Loucy (cell line): ENCODE data around the gene ACSF2.

ENCODE experiments used
- H2AFZ ChIP-seq: fragments of 200-600 bp; sonication (generic); 2 replicates; pipeline ENCODE4 v1.6.0; 2016; ENCODE audit warnings: antibody characterized with exemption, mild to moderate bottlenecking, low read length, moderate library complexity
- H3F3A ChIP-seq: fragments of 200-600 bp; 2 replicates; pipeline ENCODE4 v1.6.0; 2016; ENCODE audit warnings: antibody characterized with exemption, low read depth, mild to moderate bottlenecking
- H3K27me3 ChIP-seq: fragments of 200-600 bp; sonication (generic); 2 replicates; pipeline ENCODE4 v1.6.1; 2014; ENCODE audit warnings: low read length, mild to moderate bottlenecking; ENCODE audit not compliant: insufficient read depth, poor library complexity, severe bottlenecking
- H3K36me3 ChIP-seq: fragments of 200-600 bp; sonication (generic); 2 replicates; pipeline ENCODE4 v1.6.1; 2016; ENCODE audit warnings: low read length; ENCODE audit not compliant: insufficient read depth
- H3K4me1 ChIP-seq: fragments of 200-600 bp; sonication (generic); 2 replicates; pipeline ENCODE4 v1.5.1; 2014; ENCODE audit warnings: low read length, mild to moderate bottlenecking; ENCODE audit not compliant: insufficient read depth, poor library complexity, severe bottlenecking
- H3K4me2 ChIP-seq: fragments of 200-600 bp; sonication (generic); 2 replicates; pipeline ENCODE4 v1.6.0; 2014; ENCODE audit warnings: antibody characterized with exemption, low read length, low read depth, mild to moderate bottlenecking; ENCODE audit not compliant: poor library complexity, severe bottlenecking
- H3K4me3 ChIP-seq: fragments of 200-600 bp; sonication (generic); 2 replicates; pipeline ENCODE4 v1.5.1; 2014; ENCODE audit warnings: low read length, mild to moderate bottlenecking, mixed read lengths; ENCODE audit not compliant: poor library complexity, severe bottlenecking
- H3K79me2 ChIP-seq: fragments of 200-600 bp; sonication (generic); 2 replicates; pipeline ENCODE4 v1.6.1; 2014; ENCODE audit warnings: low read length; ENCODE audit not compliant: insufficient read depth
- H3K9ac ChIP-seq: fragments of 200-600 bp; sonication (generic); 2 replicates; pipeline ENCODE4 v1.6.0; 2014; ENCODE audit warnings: mild to moderate bottlenecking, low read depth, low read length, moderate library complexity; ENCODE audit not compliant: poor library complexity, severe bottlenecking
- H3K9me2 ChIP-seq: fragments of 200-600 bp; sonication (generic); replicated peaks from 2 replicates; pipeline ENCODE4 v1.6.1; 2016; ENCODE audit warnings: low read depth, low read length, mixed read lengths
- H3K9me3 ChIP-seq: fragments of 200-600 bp; sonication (generic); 2 replicates; pipeline ENCODE4 v1.6.1; 2014; ENCODE audit warnings: mild to moderate bottlenecking, antibody characterized with exemption, low read length, low read depth; ENCODE audit not compliant: insufficient read depth
- H4K20me1 ChIP-seq: fragments of 200-600 bp; sonication (generic); 2 replicates; pipeline ENCODE4 v1.6.0; 2014; ENCODE audit warnings: antibody characterized with exemption, low read length, mild to moderate bottlenecking; ENCODE audit not compliant: insufficient read depth, poor library complexity, severe bottlenecking
- CTCF ChIP-seq: fragments of 200-600 bp; sonication (generic); conservative IDR thresholded peaks from 2 replicates; pipeline ENCODE4 v1.5.1; 2014; ENCODE audit warnings: mild to moderate bottlenecking, antibody characterized with exemption, low read length
- EZH2phosphoT487 ChIP-seq: fragments of 200-600 bp; IDR thresholded peaks from 2 replicates; pipeline ENCODE4 v1.6.1; 2018; ENCODE audit warnings: antibody characterized with exemption, mild to moderate bottlenecking, moderate library complexity, borderline replicate concordance

Gene ACSF2

GRCh38 chr17:50481648-50482047 is 55.6 kb downstream of the ACSF2 start:
- peaks cover 21% of the 10 kb centered on the region for H3K4me1 ChIP-seq

GRCh38 chr17:50482110-50482509 is 56.1 kb downstream of the ACSF2 start:
- peaks cover 21% of the 10 kb centered on the region; the same call in 1 of the 2 replicates for H3K36me3 ChIP-seq
- H3K4me2 ChIP-seq, result peak overlapping the region; percentile 42
- no peak overlapping the region for H2AFZ ChIP-seq
- H3K4me3 ChIP-seq, result no peak overlapping the region
- H3K79me2 ChIP-seq, result peaks cover 19% of the 10 kb centered on the region; the same call in 1 of the 2 replicates
- H3K9me2 ChIP-seq, result no peaks in the 10 kb centered on the region
- TF ChIP-seq EZH2phosphoT487 (no peak), CTCF (no peak)
- H3K9ac ChIP-seq, result peak overlapping the region; percentile 23
- H3K9me3 ChIP-seq, result no peaks in the 10 kb centered on the region
- H3F3A ChIP-seq, result peaks cover 4% of the 10 kb centered on the region
- H3K4me1 ChIP-seq, result peaks cover 21% of the 10 kb centered on the region
- peaks cover 6% of the 10 kb centered on the region for H4K20me1 ChIP-seq
- H3K27me3 ChIP-seq, result no peaks in the 10 kb centered on the region

More at GRCh38 chr17:50481648-50482047, 55.6 kb downstream of the ACSF2 start:
- H3K9me3 ChIP-seq, result no peaks in the 10 kb centered on the region
- peaks cover 19% of the 10 kb centered on the region; the same call in 1 of the 2 replicates for H3K79me2 ChIP-seq
- no peaks in the 10 kb centered on the region for H3K27me3 ChIP-seq
- peaks cover 4% of the 10 kb centered on the region for H3F3A ChIP-seq
- TF ChIP-seq CTCF (no peak), EZH2phosphoT487 (no peak)
- no peak overlapping the region for H3K9ac ChIP-seq
- H3K36me3 ChIP-seq, result peaks cover 21% of the 10 kb centered on the region; the same call in 1 of the 2 replicates
- H2AFZ ChIP-seq, result no peak overlapping the region
- no peak overlapping the region for H3K4me2 ChIP-seq
- H3K9me2 ChIP-seq, result no peaks in the 10 kb centered on the region
- H4K20me1 ChIP-seq, result peaks cover 6% of the 10 kb centered on the region
- no peak overlapping the region for H3K4me3 ChIP-seq

DNA sequence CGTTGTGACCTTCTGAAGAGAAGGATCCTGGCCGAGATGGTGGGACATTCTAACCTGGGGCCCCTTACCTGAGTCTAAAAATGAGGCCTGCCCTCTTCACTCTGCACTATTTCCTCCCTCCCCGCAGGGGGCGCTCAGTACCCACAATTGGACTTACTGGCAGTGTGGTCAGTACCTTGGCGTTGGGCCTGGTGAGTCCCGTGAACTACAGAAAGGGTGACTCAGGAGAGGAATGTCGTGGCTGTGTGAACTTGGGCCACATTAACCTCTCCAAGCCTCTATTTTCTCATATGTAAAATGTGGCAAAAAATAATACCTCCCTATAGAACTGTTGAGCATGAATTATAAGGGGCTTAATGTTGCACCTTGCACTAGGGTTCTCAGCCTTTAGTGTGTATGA is 56.5 kb downstream of the ACSF2 start:
- no peaks in the 10 kb centered on the region for H3K27me3 ChIP-seq
- H3K4me3 ChIP-seq, result peak overlapping the region; percentile 26
- H3K4me1 ChIP-seq, result peaks cover 21% of the 10 kb centered on the region
- peak overlapping the region; percentile 23 for H3K9ac ChIP-seq
- no peaks in the 10 kb centered on the region for H3K9me2 ChIP-seq
- peaks cover 4% of the 10 kb centered on the region for H3F3A ChIP-seq
- TF ChIP-seq CTCF, result peak; percentile 97
- TF ChIP-seq EZH2phosphoT487, result no peak
- peak overlapping the region; percentile 28; the same call in 1 of the 2 replicates for H2AFZ ChIP-seq
- H3K36me3 ChIP-seq, result peaks cover 21% of the 10 kb centered on the region; the same call in 1 of the 2 replicates
- H4K20me1 ChIP-seq, result peaks cover 6% of the 10 kb centered on the region
- H3K9me3 ChIP-seq, result no peaks in the 10 kb centered on the region
- peak overlapping the region; percentile 42 for H3K4me2 ChIP-seq
- peaks cover 19% of the 10 kb centered on the region; the same call in 1 of the 2 replicates for H3K79me2 ChIP-seq
